Measurements from ENCODE around the gene MAP3K1. TPM values are rescaled to one million over a fixed set of nuclear protein-coding genes. Genes with fewer than 3 reads are reported as not detected.

Gene MAP3K1
- total and polyA plus RNA-seq, 9 of the 15 experiments (the other 6 are each of a cell fraction or from before 2014, with no cell fraction given) = 3.9 to 13.9 (median 7.5) TPM

GRCh38 chr5:56910210-56910965 is 95.0 kb downstream of the MAP3K1 start (continued):
- peak in 1 of 2 experiments; percentile 44; a peak in 1 of 4 replicates for TF ChIP-seq MLLT1 (IDR thresholded peaks at IDR 0.05)
- 0 out of 2 replicates have a peak, but pooled peaks have one; percentile 87 for TF ChIP-seq NFRKB (IDR thresholded peaks at IDR 0.05; ENCODE audit: low read depth)
- peak; percentile 84 for TF ChIP-seq POLR2H (tag; IDR thresholded peaks at IDR 0.05; ENCODE audit: low read depth)
- TF ChIP-seq ZNF830 (CRISPR knock-in tag; IDR thresholded peaks at IDR 0.05) = peak; percentile 80; the same call in 1 of the 2 replicates
- TF ChIP-seq GABPA (tag; conservative IDR thresholded peaks at IDR 0.05; ENCODE audit: low read depth) = peak; percentile 78
- TF ChIP-seq ZFX (CRISPR knock-in tag; IDR thresholded peaks at IDR 0.05) = peak; percentile 65; the same call in 1 of the 2 replicates
- TF ChIP-seq ZFP91 (CRISPR knock-in tag; IDR thresholded peaks at IDR 0.05) = 0 out of 2 replicates have a peak, but pooled peaks have one; percentile 9
- peak; percentile 37; the same call in 1 of the 2 replicates for TF ChIP-seq DPF2 (IDR thresholded peaks at IDR 0.05)
- no peak for TF ChIP-seq ZNF23 (CRISPR knock-in tag; IDR thresholded peaks at IDR 0.05)
- TF ChIP-seq DIDO1 (tag; IDR thresholded peaks at IDR 0.05; ENCODE audit: low read depth) = no peak
- no peak for TF ChIP-seq THRA (IDR thresholded peaks at IDR 0.05)
- 0 out of 2 replicates have a peak, but pooled peaks have one; percentile 40 for TF ChIP-seq PATZ1 (CRISPR knock-in tag; IDR thresholded peaks at IDR 0.05; ENCODE audit: borderline replicate concordance)
- TF ChIP-seq SETDB1 (IDR thresholded peaks at IDR 0.05; ENCODE audit: low read length) = no peak
- no peak for TF ChIP-seq CAMTA2 (CRISPR knock-in tag; conservative IDR thresholded peaks at IDR 0.05)
- peak; percentile 46 for TF ChIP-seq L3MBTL2 (IDR thresholded peaks at IDR 0.05)
- TF ChIP-seq KLF1 (tag; IDR thresholded peaks at IDR 0.05) = 0 out of 2 replicates have a peak, but pooled peaks have one; percentile 44
- TF ChIP-seq PURB (CRISPR knock-in tag; IDR thresholded peaks at IDR 0.05; ENCODE audit: low read depth) = no peak
